ENCODE results near the gene SCFD2. TPM values are rescaled to one million over a fixed set of nuclear protein-coding genes. Genes with fewer than 3 reads are reported as not detected.

The SCFD2 gene
- total and polyA plus RNA-seq, 4 donors = 5.2 to 28.7 (median 16.4) TPM

DNA sequence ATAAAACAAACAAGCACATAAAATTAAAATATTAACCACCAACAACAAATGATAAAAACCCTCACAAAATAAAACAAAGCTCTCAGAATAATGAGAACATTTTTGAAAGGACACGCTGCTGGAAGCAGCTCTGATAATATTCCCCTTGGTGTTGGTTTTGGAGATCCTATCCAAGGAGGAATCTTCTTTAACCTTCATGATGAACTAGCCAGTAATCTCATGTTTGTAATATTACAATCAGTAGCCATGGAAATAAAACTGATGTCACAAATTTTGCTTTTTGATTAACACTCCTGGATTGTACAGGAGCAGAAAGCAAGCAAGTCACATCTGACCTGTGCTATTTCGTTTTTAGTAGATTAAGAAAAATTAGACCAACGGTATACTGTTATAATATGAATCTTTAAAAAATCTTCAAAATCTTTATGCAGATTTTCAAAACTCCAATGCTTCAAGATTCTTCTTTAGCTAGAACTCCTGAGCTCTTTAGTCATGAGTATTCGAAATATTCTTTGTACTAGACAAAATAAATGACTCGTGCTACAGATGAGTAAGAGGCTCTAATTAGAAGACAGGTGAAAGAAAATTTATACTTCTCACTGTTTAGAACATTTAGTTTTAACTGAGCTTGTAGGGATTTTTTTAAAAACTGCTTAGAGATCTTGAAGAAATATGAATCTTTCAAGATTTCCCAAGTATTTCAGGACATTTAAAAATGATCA, 349.6 kb downstream of the SCFD2 start:
- no peaks in the 10 kb centered on the region for H3K9me3 ChIP-seq (ENCODE audit: control insufficient read depth in 4 of 4, insufficient read depth in 3 of 4, low read length in 3 of 4)
- H3K27ac ChIP-seq (ENCODE audit: low read depth in 1 of 2, low read length in 1 of 2) = no peak overlapping the region
- H3K9ac ChIP-seq (ENCODE audit: insufficient read depth in 1 of 2, low read length in 2 of 2) = no peak overlapping the region
- TF ChIP-seq CTCF (IDR thresholded peaks at IDR 0.05; ENCODE audit: control extremely low read depth, extremely low read depth) = no peak
- DNase-seq (no peak), ATAC-seq (ENCODE audit: insufficient read depth, low FRiP score) (no peak)
- H3K4me3 ChIP-seq = no peak overlapping the region
- H3K36me3 ChIP-seq (ENCODE audit: control insufficient read depth in 4 of 4, insufficient read depth in 4 of 4, low read length in 4 of 4) = no peaks in the 10 kb centered on the region
- 84 to 89% methylated on average over 5 of the region's 5 CpGs for WGBS, 2 donors
- H3K27me3 ChIP-seq (ENCODE audit: control insufficient read depth in 3 of 3, insufficient read depth in 3 of 3, low read length in 2 of 3) = no peaks in the 10 kb centered on the region
- H3K4me1 ChIP-seq (ENCODE audit: control insufficient read depth in 5 of 5, insufficient read depth in 5 of 5, low read length in 5 of 5) = peaks cover 0 to 38% (median 25%) of the 10 kb centered on the region in 5 donors

DNA sequence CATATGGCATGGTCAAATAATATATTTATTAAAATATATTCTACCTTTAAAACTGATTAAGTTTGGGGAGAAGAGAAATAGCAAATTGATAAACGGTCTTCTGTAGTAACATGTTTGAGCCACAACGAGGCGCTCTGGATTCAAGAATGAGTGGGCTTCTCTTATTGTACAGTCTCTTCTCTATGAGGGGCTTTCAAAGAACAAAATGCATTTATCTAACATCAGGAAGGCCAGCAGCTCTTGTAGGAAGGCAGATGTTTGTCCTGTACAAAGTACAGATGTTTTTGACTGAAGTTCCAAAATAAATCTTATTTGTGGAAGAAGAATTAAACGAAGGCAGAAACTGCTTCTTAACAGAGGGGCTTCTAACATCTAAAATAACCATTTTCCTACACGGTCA, 350.2 kb downstream of the SCFD2 start:
- H3K4me1 ChIP-seq (ENCODE audit: control insufficient read depth in 5 of 5, insufficient read depth in 5 of 5, low read length in 5 of 5) = peaks cover 0 to 44% (median 27%) of the 10 kb centered on the region in 5 donors
- DNase-seq (peak; percentile 67 to 89 (median 88)), ATAC-seq (ENCODE audit: insufficient read depth, low FRiP score) (no peak)
- H3K9ac ChIP-seq (ENCODE audit: insufficient read depth in 1 of 2, low read length in 2 of 2) = no peak overlapping the region
- no peaks in the 10 kb centered on the region for H3K9me3 ChIP-seq (ENCODE audit: control insufficient read depth in 4 of 4, insufficient read depth in 3 of 4, low read length in 3 of 4)
- H3K27ac ChIP-seq (ENCODE audit: low read depth in 1 of 2, low read length in 1 of 2) = no peak overlapping the region
- H3K36me3 ChIP-seq (ENCODE audit: control insufficient read depth in 4 of 4, insufficient read depth in 4 of 4, low read length in 4 of 4) = no peaks in the 10 kb centered on the region
- no peak overlapping the region for H3K4me3 ChIP-seq
- WGBS, 2 donors = 30 to 39% methylated on average over 5 of the region's 5 CpGs
- no peaks in the 10 kb centered on the region for H3K27me3 ChIP-seq (ENCODE audit: control insufficient read depth in 3 of 3, insufficient read depth in 3 of 3, low read length in 2 of 3)
- TF ChIP-seq CTCF (IDR thresholded peaks at IDR 0.05; ENCODE audit: control extremely low read depth, extremely low read depth) = peak; percentile 8

DNA sequence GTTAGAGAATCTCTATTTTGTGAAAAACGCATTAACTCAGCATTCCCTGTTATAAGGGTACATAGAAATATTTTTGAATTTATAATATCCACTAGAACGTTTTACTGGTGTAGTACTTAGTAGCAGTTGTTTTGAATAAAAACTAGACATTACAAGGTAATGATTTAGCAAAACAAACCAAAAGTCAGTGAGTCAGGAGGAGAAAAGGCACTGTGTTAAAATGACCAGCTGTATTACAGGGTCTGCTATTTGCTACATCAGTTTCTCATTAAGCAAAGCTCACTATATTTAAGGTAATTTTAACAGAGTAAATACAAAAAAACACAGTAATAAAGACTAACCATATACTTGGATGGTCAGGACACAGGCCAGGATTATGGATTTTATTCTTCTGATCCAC, 351.0 kb downstream of the SCFD2 start:
- no peak overlapping the region for H3K27ac ChIP-seq (ENCODE audit: low read depth in 1 of 2, low read length in 1 of 2)
- no peak for DNase-seq
- no peak overlapping the region for H3K4me3 ChIP-seq
- TF ChIP-seq CTCF (IDR thresholded peaks at IDR 0.05; ENCODE audit: control extremely low read depth, extremely low read depth) = no peak
- H3K4me1 ChIP-seq (ENCODE audit: control insufficient read depth in 5 of 5, insufficient read depth in 5 of 5, low read length in 5 of 5) = peaks cover 2 to 50% (median 19%) of the 10 kb centered on the region in 5 donors
- 70 to 86% methylated on average over 2 of the region's 2 CpGs for WGBS, 2 donors
- H3K36me3 ChIP-seq (ENCODE audit: control insufficient read depth in 4 of 4, insufficient read depth in 4 of 4, low read length in 4 of 4) = no peaks in the 10 kb centered on the region
- H3K9ac ChIP-seq (ENCODE audit: insufficient read depth in 1 of 2, low read length in 2 of 2) = no peak overlapping the region
- ATAC-seq (ENCODE audit: insufficient read depth, low FRiP score) = no peak
- H3K9me3 ChIP-seq (ENCODE audit: control insufficient read depth in 4 of 4, insufficient read depth in 3 of 4, low read length in 3 of 4) = no peaks in the 10 kb centered on the region
- H3K27me3 ChIP-seq (ENCODE audit: control insufficient read depth in 3 of 3, insufficient read depth in 3 of 3, low read length in 2 of 3) = no peaks in the 10 kb centered on the region

All from lung (tissue), 12 donors.